Tibial nerve (tissue), 4 donors: ENCODE results near the gene ARPP21.

ENCODE experiments used
- EP300 ChIP-seq, 2 donors: sonication (generic); formaldehyde crosslinking; IDR thresholded peaks; one replicate each; pipeline ENCODE4 v1.6.1; 2017; ENCODE audit warnings: antibody characterized with exemption in 2 of 2, mild to moderate bottlenecking in 1 of 2
- POLR2A ChIP-seq, 2 donors: fragments of 450-650 bp; IDR thresholded peaks; one replicate each; pipeline ENCODE4 v1.6.1; 2017; ENCODE audit warnings: antibody characterized with exemption in 2 of 2, mild to moderate bottlenecking in 2 of 2, moderate library complexity in 2 of 2
- TF ChIP-seq, protein P1 (sequence below), 5 experiments: fragments of 200-600 bp in 3 of 5; fragments of 450-650 bp in 2 of 5; sonication (generic) in 3 of 5; IDR thresholded peaks; one replicate each; pipeline ENCODE4 v1.5.1; 2016 to 2019; ENCODE audit warnings: antibody characterized with exemption in 5 of 5, mild to moderate bottlenecking in 3 of 5, moderate library complexity in 2 of 5

DNA sequence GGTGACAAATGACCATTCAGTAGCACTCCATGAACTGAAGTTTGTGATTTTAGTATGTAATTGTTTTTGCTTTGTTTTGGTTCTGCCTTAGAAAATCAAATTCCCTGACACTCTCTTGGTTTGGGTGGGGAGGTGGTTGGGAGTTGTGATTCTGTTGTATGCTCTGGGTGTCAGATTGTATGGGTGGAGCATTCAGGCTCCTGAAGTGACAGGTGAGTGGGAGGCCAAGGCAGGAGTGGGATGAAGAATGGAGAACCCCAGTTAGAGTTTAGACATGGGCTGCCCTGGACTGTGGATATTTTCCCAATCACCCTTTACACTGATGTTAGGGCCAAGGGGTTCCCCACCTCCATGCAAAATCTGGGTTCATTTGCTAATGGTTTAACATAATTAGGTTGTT lies 83.6 kb downstream of the ARPP21 start:
- TF ChIP-seq POLR2A (IDR thresholded peaks at IDR 0.05) (no peak), EP300 (IDR thresholded peaks at IDR 0.05) (no peak)
- TF ChIP-seq, protein P1, sequence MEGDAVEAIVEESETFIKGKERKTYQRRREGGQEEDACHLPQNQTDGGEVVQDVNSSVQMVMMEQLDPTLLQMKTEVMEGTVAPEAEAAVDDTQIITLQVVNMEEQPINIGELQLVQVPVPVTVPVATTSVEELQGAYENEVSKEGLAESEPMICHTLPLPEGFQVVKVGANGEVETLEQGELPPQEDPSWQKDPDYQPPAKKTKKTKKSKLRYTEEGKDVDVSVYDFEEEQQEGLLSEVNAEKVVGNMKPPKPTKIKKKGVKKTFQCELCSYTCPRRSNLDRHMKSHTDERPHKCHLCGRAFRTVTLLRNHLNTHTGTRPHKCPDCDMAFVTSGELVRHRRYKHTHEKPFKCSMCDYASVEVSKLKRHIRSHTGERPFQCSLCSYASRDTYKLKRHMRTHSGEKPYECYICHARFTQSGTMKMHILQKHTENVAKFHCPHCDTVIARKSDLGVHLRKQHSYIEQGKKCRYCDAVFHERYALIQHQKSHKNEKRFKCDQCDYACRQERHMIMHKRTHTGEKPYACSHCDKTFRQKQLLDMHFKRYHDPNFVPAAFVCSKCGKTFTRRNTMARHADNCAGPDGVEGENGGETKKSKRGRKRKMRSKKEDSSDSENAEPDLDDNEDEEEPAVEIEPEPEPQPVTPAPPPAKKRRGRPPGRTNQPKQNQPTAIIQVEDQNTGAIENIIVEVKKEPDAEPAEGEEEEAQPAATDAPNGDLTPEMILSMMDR (IDR thresholded peaks at IDR 0.05) = no peak
